Right lobe of liver (tissue), 6 donors: ENCODE measurements around the gene PTPN3. TPM values are rescaled to one million over a fixed set of nuclear protein-coding genes. Genes with fewer than 3 reads are reported as not detected.

Experiments
- ATAC-seq, 4 donors: fragments of 200-7000 bp; cut with Tn5 transposase; one replicate each; pipeline ENCODE4 v1.9.1; 2020; ENCODE audit warnings: mild to moderate bottlenecking in 4 of 4, moderate library complexity in 4 of 4
- DNase-seq, 3 donors: peaks; one replicate each; pipeline ENCODE4 v3.0.0-alpha.2; 2020
- H3K27ac ChIP-seq, 3 donors: fragments of 200-600 bp; one replicate each; pipeline ENCODE4 v1.8.0; 2022
- H3K27me3 ChIP-seq, 2 donors: fragments of 200-600 bp; one replicate each; pipeline ENCODE4 v1.8.0; 2022
- H3K36me3 ChIP-seq, 4 donors: fragments of 200-600 bp; sonication (generic) in 1 of 4; one replicate each; pipeline versions ENCODE4 v1.5.1 to v1.8.0; 2017 to 2022; ENCODE audit warnings: control low read depth in 1 of 4
- H3K4me1 ChIP-seq, 4 donors: fragments of 200-600 bp; sonication (generic) in 1 of 4; one replicate each; pipeline versions ENCODE4 v1.5.1 to v1.8.0; 2017 to 2022; ENCODE audit warnings: control low read depth in 1 of 4
- H3K4me3 ChIP-seq, 3 donors: fragments of 200-600 bp; one replicate each; pipeline ENCODE4 v1.8.0; 2022
- H3K9me3 ChIP-seq, 4 donors: fragments of 200-600 bp; sonication (generic) in 1 of 4; one replicate each; pipeline versions ENCODE4 v1.5.1 to v1.8.0; 2017 to 2022; ENCODE audit warnings: control low read depth in 1 of 4
- CTCF ChIP-seq, 4 donors: fragments of 200-600 bp in 3 of 4; fragments of 450-650 bp in 1 of 4; IDR thresholded peaks; one replicate each; pipeline versions ENCODE4 v1.5.1 to v1.8.0; 2016 to 2022; ENCODE audit warnings: antibody characterized with exemption in 4 of 4, mild to moderate bottlenecking in 2 of 4
- POLR2A ChIP-seq: fragments of 450-650 bp; IDR thresholded peaks from one replicate; pipeline ENCODE4 v1.6.1; 2017; ENCODE audit warnings: antibody characterized with exemption, mild to moderate bottlenecking
- WGBS: methylation state at CpG from one replicate; pipeline ENCODE4 v1.1.6; 2018; ENCODE audit warnings: low coverage, low lambda C conversion rate; ENCODE audit not compliant: insufficient coverage; ENCODE audit errors: missing lambda C conversion rate; 5-methylcytosine and 5-hydroxymethylcytosine counted together
- intact Hi-C, 2 donors: fragments of 100-400 bp; cut with DNase I; formaldehyde crosslinking; loops; one replicate each; pipeline versions ENCODE4 v1.11.2 to v1.14.1; 2022
- total RNA-seq, 6 experiments: library from RNA; depleted of rRNA in 2 of 6; stranded (reverse); fragments of >200 nt in 2 of 6; fragmentation: NEBNext Ultra II Directional in 3 of 6; extraction: Animal tissue kit (Norgen Biotek cat#: 25700) in 3 of 6; gene quantifications; one replicate each; pipeline versions ENCODE4 v1.1.0 to v1.2.4, GENCODE V29; 2016 to 2023
- donor health status: DM: no; HTN: yes; CAD: no.
- donor health status: DM: no; HTN: no; CAD: no.
- donor health status: DM: no; HTN: no; CAD: no.
- donor health status: DM: no; HTN: yes; CAD: no.
- donor health status: DM: no; HTN: yes; CAD: no.

Gene PTPN3
- total RNA-seq, 6 experiments from 2014 or later, result 15.0 to 33.3 (median 30.0) TPM

- intact Hi-C loops, result loop anchor here in 1 of 2 donors (10.0 kb wide), 1 partner anchor 69 kb away; no protein-coding TSS in a partner anchor
- Histone ChIP-seq H3K27me3 (no peaks in the 10 kb centered on the region), H3K4me3 (no peak overlapping the region), H3K36me3 (peaks cover 0 to 22% (median 11%) of the 10 kb centered on the region in 4 donors), H3K4me1 (no peaks in the 10 kb centered on the region), H3K27ac (no peak overlapping the region), H3K9me3 (no peaks in the 10 kb centered on the region)
- no peak for TF ChIP-seq POLR2A
- TF ChIP-seq CTCF (IDR thresholded peaks at IDR 0.05), result no peak
- no peak for DNase-seq
- WGBS, result 74% methylated on average over 5 of the region's 7 CpGs
- no peak for ATAC-seq
Observed at GRCh38 chr9:109455391-109455790, 42.7 kb downstream of the PTPN3 start.

- TF ChIP-seq CTCF (IDR thresholded peaks at IDR 0.05) (no peak), POLR2A (no peak)
- 56% methylated on average over 5 of the region's 5 CpGs for WGBS
Observed at GRCh38 chr9:109454601-109455155, 43.4 kb downstream of the PTPN3 start.

GRCh38 chr9:109454041-109454440 lies 44.1 kb downstream of the PTPN3 start:
- H3K27me3 ChIP-seq, result no peaks in the 10 kb centered on the region
- no peaks in the 10 kb centered on the region for H3K4me1 ChIP-seq
- H3K9me3 ChIP-seq, result no peaks in the 10 kb centered on the region
- no peak overlapping the region for H3K4me3 ChIP-seq
- intact Hi-C loops, result loop anchor here in 1 of 2 donors (10.0 kb wide), 1 partner anchor 71 kb away; no protein-coding TSS in a partner anchor
- H3K27ac ChIP-seq, result no peak overlapping the region
- DNase-seq, result no peak
- no peak for ATAC-seq
- TF ChIP-seq POLR2A, result no peak
- TF ChIP-seq CTCF (IDR thresholded peaks at IDR 0.05), result no peak
- H3K36me3 ChIP-seq, result peaks cover 0 to 22% (median 11%) of the 10 kb centered on the region in 4 donors

More at GRCh38 chr9:109454601-109455155, 43.4 kb downstream of the PTPN3 start:
- H3K27ac ChIP-seq, result no peak overlapping the region
- no peaks in the 10 kb centered on the region for H3K9me3 ChIP-seq
- no peaks in the 10 kb centered on the region for H3K4me1 ChIP-seq
- peaks cover 0 to 22% (median 11%) of the 10 kb centered on the region in 4 donors for H3K36me3 ChIP-seq
- DNase-seq (no peak), ATAC-seq (no peak)
- H3K27me3 ChIP-seq, result no peaks in the 10 kb centered on the region
- no peak overlapping the region for H3K4me3 ChIP-seq
- intact Hi-C loops, result loop anchor here in 1 of 2 donors (10.0 kb wide), 1 partner anchor 70 kb away; no protein-coding TSS in a partner anchor

GRCh38 chr9:109453210-109453842 lies 44.8 kb downstream of the PTPN3 start:
- DNase-seq, result no peak
- Histone ChIP-seq H3K36me3 (peaks cover 0 to 29% (median 11%) of the 10 kb centered on the region in 4 donors), H3K4me1 (no peaks in the 10 kb centered on the region), H3K4me3 (no peak overlapping the region), H3K27ac (no peak overlapping the region), H3K9me3 (no peaks in the 10 kb centered on the region), H3K27me3 (no peaks in the 10 kb centered on the region)
- intact Hi-C loops, result loop anchor here in 1 of 2 donors (10.0 kb wide), 1 partner anchor 71 kb away; no protein-coding TSS in a partner anchor
- TF ChIP-seq CTCF (IDR thresholded peaks at IDR 0.05) (no peak), POLR2A (no peak)
- 61% methylated on average over 3 of the region's 3 CpGs for WGBS
- ATAC-seq, result peak in 2 of 4 donors; percentile 31 to 58
